Activated naive CD4-positive, alpha-beta T cell (primary cell): Measurements from ENCODE around the gene PKIB.
"Not testable (repeated sequence)": the region's sequence is repeated elsewhere in the genome, so short reads cannot be mapped to it uniquely, and the experiment has no call there.

Experiments
- DNase-seq, 4 experiments: peaks; one replicate each; lab custom pipeline; 2025; lab: John Stamatoyannopoulos, UW

PKIB gene

DNA sequence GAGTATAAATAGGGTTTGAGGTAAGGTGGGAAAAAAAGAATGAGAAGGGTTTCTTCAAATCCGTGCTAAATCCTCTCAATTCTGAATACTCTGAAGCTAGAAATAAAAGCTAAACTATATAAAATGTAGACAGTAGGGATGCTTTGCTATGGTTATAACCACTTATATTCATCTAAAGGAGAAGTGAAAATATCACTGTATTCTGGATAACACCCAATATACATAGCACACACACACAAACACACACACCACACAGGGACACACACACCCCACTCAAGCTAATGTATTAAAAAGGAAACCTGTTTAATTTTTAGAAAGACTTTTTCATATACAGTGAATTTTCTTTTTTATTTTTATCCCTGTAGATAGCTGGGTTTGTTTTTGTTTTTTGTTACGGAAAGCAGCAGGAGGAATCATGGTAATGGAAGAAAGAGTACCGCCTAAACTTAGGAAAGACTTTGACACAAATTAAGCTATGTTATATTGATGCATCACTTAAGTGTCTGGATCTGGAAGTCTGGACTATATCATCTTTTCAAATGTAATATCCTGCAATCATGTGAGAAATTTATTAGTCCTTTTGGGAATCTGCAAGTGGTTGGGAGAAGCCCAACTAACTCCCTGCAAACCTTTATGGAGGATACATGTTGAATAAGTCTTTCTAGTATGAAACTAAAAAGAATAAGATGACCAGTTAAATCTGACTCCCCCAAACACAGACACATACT lies 100.9 kb downstream of the PKIB start:
- DNase-seq = no peak

GRCh38 chr6:122712093-122712447 lies 101.9 kb downstream of the PKIB start:
- no peak for DNase-seq

DNA sequence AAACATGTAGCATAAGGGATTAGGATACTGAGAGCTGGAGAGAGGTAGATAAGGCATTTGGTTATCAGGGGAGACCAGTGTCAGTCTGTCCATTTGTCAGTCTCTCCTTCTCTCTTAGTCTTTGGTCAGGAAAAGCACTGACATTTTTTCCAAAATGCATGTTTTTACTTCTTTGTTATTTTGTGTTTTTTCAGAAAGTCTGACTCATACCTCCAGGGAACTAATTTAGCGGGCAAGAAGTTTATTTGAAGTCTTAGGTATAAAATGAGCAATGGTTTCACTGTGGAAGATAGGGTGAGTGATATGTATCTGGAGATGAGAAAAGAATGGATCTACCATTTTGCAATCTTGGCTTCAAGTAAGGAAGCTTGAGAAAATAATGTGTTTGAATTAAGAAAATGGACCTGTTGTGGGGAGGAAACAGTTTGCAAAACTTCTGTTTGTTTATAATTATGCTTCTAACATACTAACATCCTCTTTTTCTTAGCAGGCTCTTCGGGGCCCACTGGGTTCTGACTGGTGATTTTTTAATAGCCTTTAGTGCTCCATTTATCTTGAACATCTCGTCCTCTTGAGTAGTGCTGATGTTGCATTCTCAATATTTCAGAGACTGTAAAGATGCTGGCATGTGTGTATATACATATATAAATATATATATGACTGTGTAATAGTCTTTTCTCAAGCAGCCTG lies 102.4 kb downstream of the PKIB start:
- DNase-seq = no peak

- DNase-seq = no peak
Measured at GRCh38 chr6:122713138-122713537, 102.9 kb downstream of the PKIB start.

- DNase-seq = no peak
Measured at GRCh38 chr6:122714059-122714458, 103.9 kb downstream of the PKIB start.

DNA sequence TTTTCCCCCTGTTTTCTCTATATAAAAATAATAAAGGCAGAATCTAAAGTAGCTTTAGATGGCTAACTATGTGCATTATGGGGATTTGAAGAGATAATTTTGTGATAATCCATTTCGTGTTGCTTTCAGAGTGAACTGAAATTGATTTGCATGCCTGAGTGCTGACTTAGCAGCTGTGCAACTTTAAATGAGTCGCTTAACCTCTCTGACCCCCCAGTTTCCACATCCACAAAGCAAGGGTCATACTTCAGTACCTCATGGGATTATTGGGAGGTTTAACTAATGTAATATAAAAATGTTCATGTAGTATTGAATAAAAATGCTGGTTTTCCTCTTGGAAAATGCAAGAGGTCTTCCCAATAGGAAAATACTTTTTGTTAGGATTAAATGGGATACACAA lies 105.5 kb downstream of the PKIB start:
- DNase-seq = no peak

DNA sequence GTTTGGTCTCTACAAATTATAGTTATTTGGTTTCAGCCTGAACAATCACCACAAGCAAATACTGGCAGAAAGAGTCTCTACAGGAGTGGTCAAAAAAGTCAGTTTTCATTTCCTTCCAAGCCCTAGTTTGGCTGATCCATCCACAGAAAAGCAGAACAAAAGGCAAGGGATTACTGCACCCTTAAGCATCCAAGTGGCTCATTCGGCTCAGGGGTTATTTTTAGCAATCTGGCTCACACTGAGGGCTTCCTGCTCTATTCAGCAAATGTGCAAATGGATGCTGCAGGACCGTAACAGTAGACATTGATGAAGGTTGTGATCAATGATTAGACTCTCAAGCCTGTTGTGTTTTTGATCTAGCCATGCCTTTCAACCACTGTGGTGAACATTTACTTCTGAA lies 107.1 kb downstream of the PKIB start:
- no peak for DNase-seq

DNA sequence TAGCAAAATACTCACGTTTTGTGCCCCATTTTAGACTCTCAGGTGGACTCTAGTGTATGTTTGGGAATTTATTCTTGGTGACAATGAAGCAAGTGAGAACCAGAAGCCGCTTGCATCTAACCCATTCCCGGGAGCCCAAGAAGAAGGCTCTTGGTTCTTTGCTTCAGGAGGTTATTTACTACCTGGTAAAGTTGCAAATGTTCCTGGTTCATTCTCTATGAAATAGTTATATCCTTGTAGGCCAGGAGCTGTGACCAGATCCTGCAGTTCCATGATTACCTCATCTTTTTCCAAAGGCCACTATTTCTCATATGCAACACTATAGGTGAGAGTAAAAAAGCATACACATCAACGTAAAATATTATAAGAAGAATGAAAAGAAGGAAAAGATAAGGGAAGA lies 108.4 kb downstream of the PKIB start:
- DNase-seq = no peak

GRCh38 chr6:122719176-122719575 lies 109.0 kb downstream of the PKIB start:
- no peak for DNase-seq

DNA sequence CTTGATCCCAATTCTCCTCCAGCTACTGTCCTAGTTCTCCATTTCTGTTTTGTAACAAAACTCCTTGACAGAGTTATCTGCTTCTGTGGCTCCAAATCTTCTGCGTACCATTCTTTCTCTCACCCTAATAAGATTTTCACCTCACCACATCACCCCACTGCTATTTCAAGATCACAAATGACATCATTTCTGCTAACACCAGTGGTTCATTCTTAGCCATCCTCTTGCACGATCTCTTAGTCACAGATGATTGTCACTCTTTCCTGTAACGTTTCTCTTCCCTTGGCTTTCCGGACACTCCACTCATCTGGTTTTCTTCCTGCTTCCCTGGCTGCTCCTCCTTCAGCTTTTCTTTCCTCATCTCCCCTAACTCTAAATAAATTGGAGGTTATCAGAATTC lies 112.5 kb downstream of the PKIB start:
- DNase-seq = no peak

DNA sequence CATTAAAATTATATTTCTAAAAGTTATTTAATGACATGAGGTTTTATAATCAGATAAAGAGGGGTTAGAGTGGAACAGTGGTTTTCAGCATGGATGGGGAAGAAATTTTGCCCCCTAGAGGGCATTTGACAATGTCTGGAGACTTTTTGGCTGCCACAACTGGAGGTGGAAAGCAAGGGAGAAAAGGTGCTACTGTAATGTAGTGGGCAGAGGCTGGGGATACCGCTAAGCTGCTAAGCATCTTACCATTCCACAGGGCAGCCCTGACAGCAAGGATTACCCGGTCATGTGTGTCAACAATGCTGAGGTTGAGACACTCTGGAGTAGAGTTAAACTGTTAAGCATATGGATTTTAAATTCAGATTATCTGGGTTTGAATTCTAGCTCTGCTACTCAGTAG lies 116.4 kb downstream of the PKIB start:
- DNase-seq = no peak

GRCh38 chr6:122727244-122727643 lies 117.0 kb downstream of the PKIB start:
- no peak for DNase-seq

- no peak for DNase-seq
Measured at GRCh38 chr6:122730334-122730733, 120.1 kb downstream of the PKIB start.

DNA sequence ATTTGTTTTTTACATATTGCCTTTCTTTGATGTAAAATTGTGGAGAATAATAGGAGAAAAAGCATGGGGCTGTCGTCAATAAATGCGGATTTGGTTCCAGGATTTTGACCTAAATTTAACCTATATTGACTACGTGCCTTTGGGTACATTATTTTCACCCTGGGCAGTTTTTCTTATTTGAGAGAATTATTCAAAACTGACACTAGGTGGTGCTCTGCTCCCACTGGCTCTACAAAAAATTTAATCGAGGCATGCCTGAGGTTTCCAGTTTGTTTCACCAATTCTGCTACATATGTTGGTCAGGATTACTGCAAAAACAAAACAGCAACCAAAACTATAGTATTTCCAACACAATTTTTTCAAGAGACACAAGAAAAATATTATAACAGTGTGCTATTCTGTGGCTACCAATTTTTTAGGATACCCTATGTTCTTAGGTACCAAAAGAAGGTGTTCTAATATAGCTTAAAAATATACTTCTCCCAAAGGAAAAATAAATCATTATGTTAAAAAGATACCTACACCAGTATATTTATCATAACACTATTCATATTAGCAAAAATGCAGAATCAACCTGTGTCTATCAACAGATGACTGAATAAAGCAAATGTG lies 120.7 kb downstream of the PKIB start:
- no peak for DNase-seq

- DNase-seq = no peak
Measured at GRCh38 chr6:122733259-122733658, 123.1 kb downstream of the PKIB start.

- no peak for DNase-seq
Measured at GRCh38 chr6:122734529-122735395, 124.6 kb downstream of the PKIB start.

GRCh38 chr6:122735582-122735981 lies 125.4 kb downstream of the PKIB start:
- no peak for DNase-seq

GRCh38 chr6:122736163-122736562 lies 126.0 kb downstream of the PKIB start:
- DNase-seq = no peak

- DNase-seq = no peak
Measured at GRCh38 chr6:122736616-122737015, 126.4 kb downstream of the PKIB start.

GRCh38 chr6:122740091-122740490 lies 129.9 kb downstream of the PKIB start:
- no peak for DNase-seq

GRCh38 chr6:122740936-122741335 lies 130.7 kb downstream of the PKIB start:
- DNase-seq = no peak

DNA sequence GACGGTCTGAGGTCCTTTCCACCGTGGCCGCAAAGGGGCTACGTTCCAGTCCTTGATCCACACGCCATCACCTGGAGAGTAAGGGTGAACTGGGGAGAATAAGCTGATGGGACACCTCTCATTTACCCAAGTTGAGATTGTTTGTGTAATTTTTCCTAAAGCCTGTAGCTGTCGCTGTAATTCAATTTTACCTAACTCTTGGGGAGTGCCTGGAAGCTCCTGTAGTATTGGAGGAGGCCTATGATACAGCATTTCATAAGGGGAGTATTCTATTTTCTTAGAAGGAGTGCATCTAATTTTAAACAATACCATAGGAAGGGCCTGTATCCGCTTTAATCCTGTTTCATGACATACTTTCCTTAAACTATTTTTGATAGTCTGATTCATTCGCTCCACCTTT lies 134.0 kb downstream of the PKIB start:
- not testable (repeated sequence) for DNase-seq
